ENCODE results near the gene LPCAT3. TPM values are rescaled to one million over a fixed set of nuclear protein-coding genes. Genes with fewer than 3 reads are reported as not detected.

LPCAT3 gene
- polyA plus RNA-seq, 4 donors = 49.7 to 65.7 (median 64.2) TPM

DNA sequence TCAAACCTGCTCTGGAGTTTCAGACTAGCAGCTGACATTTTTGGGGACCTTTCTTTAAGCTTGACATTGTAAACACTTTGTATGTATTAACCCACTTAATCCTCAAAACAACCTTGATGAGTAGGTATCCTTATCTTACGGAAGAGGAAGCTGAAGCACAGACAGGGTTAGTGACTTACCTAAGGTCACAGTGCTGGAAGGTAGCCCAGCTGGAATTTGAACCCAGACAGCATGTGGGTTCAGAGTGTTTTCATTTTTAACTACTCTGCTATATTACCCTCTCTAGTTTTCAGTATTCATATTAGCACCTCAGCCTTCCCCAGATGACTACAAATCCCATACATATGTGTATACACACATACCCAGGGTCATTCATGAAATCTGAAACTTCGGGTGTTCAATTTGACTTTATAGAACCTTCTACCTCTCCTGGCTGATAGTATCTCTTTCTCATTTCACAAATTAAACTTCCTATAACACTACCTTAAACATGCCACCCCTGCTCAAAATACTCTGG is 13.9 kb downstream of the LPCAT3 start:
- no peak for DNase-seq (ENCODE audit: low read depth in 4 of 4, low spot score in 2 of 4)

- no peak for DNase-seq (ENCODE audit: low read depth in 4 of 4, low spot score in 2 of 4)
Observed at GRCh38 chr12:7001921-7002591, 16.2 kb downstream of the LPCAT3 start.

DNA sequence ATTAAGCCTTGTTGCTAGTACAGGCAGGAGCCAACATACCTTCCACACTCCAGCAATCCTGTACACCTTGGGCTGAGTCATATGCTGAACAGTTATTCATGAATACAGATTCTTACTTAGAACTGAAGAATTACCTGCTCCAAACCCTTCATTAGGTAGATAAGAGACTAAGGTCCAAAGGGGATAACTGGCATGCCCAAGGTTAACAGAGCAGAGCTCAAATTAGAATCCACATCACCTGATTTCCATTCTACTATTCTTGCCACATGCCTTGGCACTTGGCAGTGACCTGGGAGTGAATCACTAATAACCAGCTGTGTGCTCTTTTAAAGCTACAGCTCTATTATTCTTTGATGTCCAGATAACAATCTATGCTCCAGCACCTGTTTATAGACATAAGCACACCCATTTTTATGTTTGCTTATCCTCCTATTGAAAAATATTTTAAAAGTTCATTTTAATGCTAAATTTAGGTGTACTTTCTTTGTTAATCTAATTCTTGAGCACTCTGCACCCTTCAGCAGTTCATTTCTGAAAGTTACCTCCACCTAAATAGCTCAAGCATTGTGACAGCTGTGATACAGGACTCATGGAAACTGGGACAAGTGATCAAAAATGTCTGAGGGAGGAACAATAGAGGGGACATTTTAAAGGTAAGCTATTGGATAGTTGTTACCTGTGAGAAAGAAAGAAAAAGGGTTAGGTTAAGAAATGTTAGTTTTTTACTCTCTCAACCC is 19.4 kb downstream of the LPCAT3 start:
- DNase-seq (ENCODE audit: low read depth in 4 of 4, low spot score in 2 of 4) = no peak

GRCh38 chr12:6996040-6996441 is 22.2 kb downstream of the LPCAT3 start:
- DNase-seq (ENCODE audit: low read depth in 4 of 4, low spot score in 2 of 4) = no peak

- DNase-seq (ENCODE audit: low read depth in 4 of 4, low spot score in 2 of 4) = no peak
Observed at GRCh38 chr12:6987956-6988553, 30.2 kb downstream of the LPCAT3 start.

DNA sequence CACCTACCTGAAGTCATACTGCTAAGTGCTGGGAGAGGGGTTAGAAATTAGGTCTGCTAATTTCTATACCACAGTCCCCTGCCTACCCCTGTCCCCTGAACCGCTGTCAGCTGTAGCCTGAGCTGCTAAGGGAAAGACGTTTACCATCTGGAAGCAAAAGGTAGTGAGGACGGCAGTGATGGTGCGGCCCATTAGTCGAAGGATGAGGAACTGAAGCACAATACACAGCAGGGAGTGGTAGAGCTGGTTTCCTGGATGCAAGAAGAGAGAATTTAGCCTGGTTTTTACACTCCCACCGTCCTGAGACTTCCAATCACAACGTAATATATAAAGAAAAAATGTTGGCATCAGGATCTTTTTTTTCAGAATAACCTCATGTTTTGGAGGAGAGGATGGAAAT is 35.7 kb downstream of the LPCAT3 start:
- no peak for DNase-seq (ENCODE audit: low read depth in 4 of 4, low spot score in 2 of 4)

DNA sequence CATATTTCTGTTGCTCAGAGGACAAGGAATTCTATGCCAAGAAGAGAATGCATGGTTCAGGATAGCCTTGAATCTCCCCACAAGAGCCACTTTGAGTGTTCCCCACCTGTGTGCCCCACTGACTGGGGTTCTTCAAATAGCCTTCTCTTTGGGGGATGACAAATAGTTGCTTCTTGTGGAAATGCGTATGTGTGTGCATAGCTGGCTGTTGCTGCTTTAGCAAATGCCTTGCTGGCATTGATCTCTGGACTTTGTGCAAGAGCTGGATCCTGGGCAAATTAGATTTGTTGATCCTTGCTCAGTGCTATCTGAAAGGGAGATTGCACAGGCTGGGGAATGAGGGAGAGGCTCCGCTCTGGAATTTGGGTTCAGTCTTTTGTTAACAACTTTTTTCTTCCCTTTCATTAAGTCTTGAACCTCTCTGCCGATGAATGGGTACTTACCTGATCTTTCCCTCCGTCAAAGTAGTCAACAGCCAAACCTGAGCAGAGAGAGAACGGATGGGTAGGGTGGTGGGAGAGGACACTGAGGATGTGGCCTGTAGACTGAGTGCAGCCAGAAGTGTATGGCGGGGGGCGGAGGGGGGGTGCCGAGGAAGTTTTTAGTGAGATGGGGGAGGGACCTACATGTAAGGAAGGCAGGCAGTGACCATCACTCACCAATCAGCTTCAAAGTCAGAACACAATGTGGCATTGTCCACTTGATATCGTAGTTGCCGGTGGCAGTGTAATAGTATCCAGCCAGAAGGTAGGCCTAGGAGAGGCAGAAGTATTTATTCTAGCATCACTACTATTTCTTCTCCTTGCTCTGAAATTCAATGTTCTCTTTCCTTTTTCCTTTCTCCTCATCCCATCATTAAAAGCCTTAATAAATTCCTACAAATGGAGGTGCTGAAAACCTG is 36.9 kb downstream of the LPCAT3 start:
- no peak for DNase-seq (ENCODE audit: low read depth in 4 of 4, low spot score in 2 of 4)

DNA sequence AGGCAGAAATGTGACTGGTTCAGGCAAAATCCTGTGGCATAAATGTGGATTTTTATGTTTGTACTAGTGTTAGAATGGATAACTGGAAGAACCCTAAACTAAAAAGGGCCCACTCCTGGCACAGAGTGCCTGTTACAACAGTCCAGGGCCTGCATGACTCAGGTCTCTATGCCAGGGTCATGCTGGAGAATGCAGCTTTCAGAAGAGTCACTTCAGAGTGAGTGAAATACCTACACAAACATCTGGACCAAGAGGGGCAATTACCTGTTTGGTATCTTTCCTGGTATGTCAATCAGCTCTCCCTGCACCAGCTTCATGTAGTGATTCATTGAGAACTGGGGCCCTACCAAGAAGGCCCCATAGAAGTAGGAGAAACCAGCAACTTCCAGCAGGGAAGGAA is 37.5 kb downstream of the LPCAT3 start:
- no peak for DNase-seq (ENCODE audit: low read depth in 4 of 4, low spot score in 2 of 4)

GRCh38 chr12:6980075-6980474 is 38.2 kb downstream of the LPCAT3 start:
- DNase-seq (ENCODE audit: low read depth in 4 of 4, low spot score in 2 of 4) = no peak

DNA sequence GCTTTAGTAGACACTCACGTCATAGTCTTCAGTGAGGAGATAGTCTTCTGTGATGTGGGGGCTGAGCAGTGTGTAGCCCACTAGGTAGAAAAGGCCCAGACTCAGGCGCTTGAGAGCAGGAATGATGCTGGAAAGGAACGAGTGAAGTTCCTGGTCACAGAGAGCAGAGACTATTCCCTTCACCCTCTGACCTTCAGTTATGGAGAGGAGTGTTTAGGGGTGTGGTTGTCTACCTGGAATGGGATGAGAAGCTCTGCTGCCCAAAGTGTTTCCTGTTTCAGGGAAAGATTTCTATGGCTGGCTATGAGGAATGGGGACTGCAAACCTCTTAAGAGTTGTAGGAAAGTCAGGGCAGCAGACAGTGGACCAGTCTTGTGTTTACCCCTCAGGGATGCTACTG is 38.8 kb downstream of the LPCAT3 start:
- no peak for DNase-seq (ENCODE audit: low read depth in 4 of 4, low spot score in 2 of 4)

DNA sequence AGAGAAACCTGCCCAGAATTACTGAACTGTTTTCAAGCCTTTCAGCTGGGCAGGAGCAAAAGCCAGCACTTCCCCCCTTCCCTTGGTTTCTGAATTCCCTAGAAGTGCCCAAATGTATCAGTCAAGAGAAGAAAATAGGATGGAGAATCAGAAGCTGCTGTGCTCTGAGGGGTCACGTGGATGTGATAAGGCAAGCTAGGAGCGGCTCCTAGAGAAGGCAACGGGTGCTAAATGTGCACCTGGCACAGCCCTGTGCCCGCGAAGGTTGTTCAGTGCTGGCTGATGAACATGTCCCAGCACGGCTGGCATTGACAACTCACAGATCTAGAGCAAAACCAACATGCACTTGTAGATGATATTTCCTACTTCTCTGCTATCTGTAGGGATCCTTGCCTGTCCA is 39.3 kb downstream of the LPCAT3 start:
- no peak for DNase-seq (ENCODE audit: low read depth in 4 of 4, low spot score in 2 of 4)

- DNase-seq (ENCODE audit: low read depth in 4 of 4, low spot score in 2 of 4) = no peak
Observed at GRCh38 chr12:6978611-6979011, 39.7 kb downstream of the LPCAT3 start.

DNA sequence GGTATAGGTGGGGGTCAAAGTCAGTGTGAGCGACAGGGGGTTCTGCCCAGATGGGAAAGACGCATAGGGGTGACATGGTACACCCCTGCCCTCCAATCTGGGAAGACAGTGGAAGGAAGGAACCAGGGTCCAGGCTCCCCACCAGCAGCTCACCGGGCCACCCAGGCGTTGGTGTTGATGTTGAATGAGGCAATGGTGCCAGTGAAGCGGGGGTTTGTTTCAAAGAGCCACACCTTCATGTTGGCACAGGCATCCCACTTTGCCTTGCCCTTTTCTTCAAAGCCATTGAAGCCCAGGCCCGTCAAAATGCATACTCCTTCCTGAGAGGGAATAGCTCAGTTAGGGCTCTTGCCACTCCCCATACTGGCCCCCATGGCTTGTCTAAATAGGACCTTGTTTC is 40.1 kb downstream of the LPCAT3 start:
- DNase-seq (ENCODE audit: low read depth in 4 of 4, low spot score in 2 of 4) = no peak

GRCh38 chr12:6977653-6978052 is 40.6 kb downstream of the LPCAT3 start:
- DNase-seq (ENCODE audit: low read depth in 4 of 4, low spot score in 2 of 4) = no peak

DNA sequence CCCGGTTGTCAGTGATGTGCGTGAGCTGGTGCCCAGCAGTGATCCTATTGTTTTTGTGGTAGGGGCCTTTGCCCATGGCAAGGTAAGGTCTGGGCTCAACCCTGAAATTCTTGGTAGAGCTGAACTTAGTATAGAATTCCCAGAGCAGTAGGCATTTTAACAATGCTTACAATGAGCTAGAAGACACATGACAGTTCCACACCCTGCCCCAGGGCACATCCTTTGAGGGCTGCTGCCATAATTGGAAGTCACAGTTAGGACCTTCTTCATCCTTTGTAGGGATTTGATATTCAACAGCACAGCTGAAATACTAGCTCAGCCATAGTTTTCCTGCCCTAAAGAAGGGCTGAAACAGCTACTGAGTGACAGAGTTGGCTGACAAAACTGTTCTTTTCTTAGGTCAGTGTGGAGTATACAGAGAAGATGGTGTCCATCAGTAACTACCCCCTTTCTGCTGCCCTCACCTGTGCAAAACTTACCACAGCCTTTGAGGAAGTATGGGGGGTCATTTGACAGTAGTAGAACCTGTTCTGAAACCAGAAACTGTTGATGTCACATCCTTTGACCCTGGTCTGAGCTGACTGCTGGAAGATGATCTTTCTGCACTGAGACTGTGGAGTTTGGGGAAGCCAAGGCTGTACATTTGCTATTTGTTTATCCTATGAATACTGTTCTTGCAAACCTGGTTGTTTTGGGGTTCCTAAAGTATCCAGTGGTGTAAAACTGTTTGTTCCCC is 42.8 kb downstream of the LPCAT3 start:
- no peak for DNase-seq (ENCODE audit: low read depth in 4 of 4, low spot score in 2 of 4)

DNA sequence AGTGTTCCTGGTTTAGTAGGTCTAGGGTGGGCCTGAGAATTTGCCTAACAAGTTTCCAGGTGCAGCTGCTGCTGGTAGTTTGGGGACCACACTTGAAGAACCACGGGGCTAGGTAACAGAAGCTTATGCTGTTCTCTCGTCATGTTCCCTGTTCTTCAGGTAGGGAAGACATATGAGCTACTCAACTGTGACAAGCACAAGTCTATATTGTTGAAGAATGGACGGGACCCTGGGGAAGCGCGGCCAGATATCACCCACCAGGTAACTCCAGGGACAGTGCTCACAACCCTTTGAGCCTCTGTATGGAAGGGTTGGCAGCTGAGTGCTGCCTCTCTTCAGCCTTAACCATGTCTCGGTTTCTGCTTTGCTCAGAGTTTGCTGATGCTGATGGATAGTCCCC is 44.1 kb downstream of the LPCAT3 start:
- no peak for DNase-seq (ENCODE audit: low read depth in 4 of 4, low spot score in 2 of 4)

- DNase-seq (ENCODE audit: low read depth in 4 of 4, low spot score in 2 of 4) = no peak
Observed at GRCh38 chr12:6970096-6970527, 48.2 kb downstream of the LPCAT3 start.

DNA sequence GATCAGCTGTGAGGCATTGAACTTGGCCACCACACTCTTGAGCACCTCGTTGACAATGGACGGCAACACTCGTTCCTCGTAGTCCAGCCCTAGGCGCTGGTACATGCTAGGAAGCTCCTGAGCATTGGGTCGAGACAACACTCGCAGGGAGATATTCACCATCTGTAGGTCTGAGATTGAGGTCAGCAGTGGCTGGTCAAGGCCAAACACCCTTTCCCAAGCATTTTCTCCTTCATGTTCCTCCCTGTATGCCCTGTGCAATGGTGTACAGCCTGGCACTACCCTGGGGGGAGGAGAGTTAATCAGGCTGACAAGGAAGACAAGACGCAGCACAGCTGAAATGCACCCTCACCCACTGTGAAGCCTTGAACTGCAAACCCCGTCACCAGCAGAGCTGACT is 49.9 kb downstream of the LPCAT3 start:
- DNase-seq (ENCODE audit: low read depth in 4 of 4, low spot score in 2 of 4) = no peak

GRCh38 chr12:6967651-6968100 is 50.6 kb downstream of the LPCAT3 start:
- no peak for DNase-seq (ENCODE audit: low read depth in 4 of 4, low spot score in 2 of 4)

GRCh38 chr12:6966351-6966750 is 51.9 kb downstream of the LPCAT3 start:
- DNase-seq (ENCODE audit: low read depth in 4 of 4, low spot score in 2 of 4) = no peak

All from left renal cortex interstitium (tissue), 4 donors.